Mammary epithelial cell (primary cell): ENCODE measurements around the gene PTPRC.

ENCODE experiments used
- CTCF ChIP-seq, 2 donors: IDR thresholded peaks in 1 of 2; conservative IDR thresholded peaks in 1 of 2; 2 replicates each; pipeline ENCODE4 v1.5.1; 2011 to 2012; ENCODE audit warnings: inconsistent platforms in 2 of 2, low read length in 2 of 2, mild to moderate bottlenecking in 2 of 2, control low read depth in 1 of 2, low read depth in 1 of 2; ENCODE audit not compliant: insufficient read depth in 1 of 2; ENCODE audit errors: extremely low read depth in 1 of 2
- EZH2 ChIP-seq: IDR thresholded peaks from 2 replicates; pipeline ENCODE4 v1.6.1; 2012; ENCODE audit warnings: low read length, inconsistent platforms, borderline replicate concordance

- TF ChIP-seq CTCF (conservative IDR thresholded peaks at IDR 0.05 in 1 of 2, IDR thresholded peaks at IDR 0.05 in 1 of 2; ENCODE audit: extremely low read depth in 1 of 2, insufficient read depth in 1 of 2, low read depth in 1 of 2, low read length in 2 of 2) (no peak), EZH2 (no peak)
Measured at GRCh38 chr1:198741744-198742143, 102.9 kb downstream of the PTPRC start.
